Hepatic stellate cell (primary cell): ENCODE data around the gene FBXO48.
A peak's percentile ranks its signal among the peaks of the same experiment; 100 is the strongest.
"Not testable (repeated sequence)": the region's sequence is repeated elsewhere in the genome, so short reads cannot be mapped to it uniquely, and the experiment has no call there.

Experiments
- DNase-seq: peaks from one replicate; pipeline ENCODE4 v3.0.0; 2011; ENCODE audit warnings: low spot score

Gene FBXO48, protein sequence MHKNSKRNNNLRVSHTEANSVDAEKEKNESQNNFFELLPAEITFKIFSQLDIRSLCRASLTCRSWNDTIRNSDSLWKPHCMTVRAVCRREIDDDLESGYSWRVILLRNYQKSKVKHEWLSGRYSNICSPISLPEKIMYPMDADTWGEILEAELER

DNA sequence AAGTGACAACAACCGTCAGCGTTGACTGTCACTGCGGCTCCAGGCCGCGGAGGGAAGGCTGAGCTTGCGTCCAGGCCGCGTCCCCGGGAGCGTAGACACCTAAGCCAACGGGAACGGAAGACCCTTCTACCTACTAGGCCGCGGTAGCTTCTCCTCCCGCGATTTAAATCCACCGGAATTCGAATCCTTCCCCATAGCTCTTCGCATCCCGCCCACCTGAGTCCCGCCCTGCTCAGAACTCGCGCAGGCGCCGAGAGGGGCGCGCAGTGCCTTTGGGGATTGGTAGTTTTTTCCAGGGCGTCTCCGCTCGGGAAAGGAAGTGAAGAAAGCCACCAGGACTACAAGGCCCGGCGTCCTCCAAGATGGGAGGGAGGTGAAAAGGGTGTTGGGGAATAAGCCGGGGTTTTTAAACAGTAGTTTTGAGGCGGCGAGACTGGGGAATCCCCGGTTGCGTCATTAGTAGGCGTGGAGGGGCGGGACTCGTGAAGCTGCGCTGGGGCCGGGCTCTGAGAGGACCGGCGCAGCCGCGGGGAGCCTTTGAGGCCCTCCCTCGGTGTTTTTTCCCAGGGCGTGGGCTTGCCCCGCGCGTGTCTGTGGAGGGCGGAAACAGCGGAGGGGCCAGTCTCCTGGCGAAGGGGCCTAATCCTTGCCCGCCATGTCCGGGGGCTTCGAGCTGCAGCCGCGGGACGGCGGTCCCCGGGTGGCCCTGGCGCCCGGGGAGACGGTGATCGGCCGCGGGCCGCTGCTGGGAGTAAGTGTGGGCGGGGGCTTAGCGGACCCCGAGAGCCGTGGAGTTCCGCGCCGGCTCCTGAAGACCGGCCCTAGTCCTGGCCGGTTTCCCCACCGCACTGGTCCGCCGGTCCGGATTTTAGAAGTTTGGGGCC, at the start of gene FBXO48, which contains the start of gene APLF:
TSS of gene FBXO48 (minus strand) at position 218 of the 884 bp plus-strand sequence. CDS start 2,149 bp downstream, outside the sequence.
TSS of gene APLF (plus strand) at position 509 of the 884 bp plus-strand sequence. CDS start at position 656, 147 bp downstream.
- peak; percentile 96 for DNase-seq

GRCh38 chr2:68516051-68516955, 49.2 kb upstream of the FBXO48 start:
- no peak for DNase-seq

DNA sequence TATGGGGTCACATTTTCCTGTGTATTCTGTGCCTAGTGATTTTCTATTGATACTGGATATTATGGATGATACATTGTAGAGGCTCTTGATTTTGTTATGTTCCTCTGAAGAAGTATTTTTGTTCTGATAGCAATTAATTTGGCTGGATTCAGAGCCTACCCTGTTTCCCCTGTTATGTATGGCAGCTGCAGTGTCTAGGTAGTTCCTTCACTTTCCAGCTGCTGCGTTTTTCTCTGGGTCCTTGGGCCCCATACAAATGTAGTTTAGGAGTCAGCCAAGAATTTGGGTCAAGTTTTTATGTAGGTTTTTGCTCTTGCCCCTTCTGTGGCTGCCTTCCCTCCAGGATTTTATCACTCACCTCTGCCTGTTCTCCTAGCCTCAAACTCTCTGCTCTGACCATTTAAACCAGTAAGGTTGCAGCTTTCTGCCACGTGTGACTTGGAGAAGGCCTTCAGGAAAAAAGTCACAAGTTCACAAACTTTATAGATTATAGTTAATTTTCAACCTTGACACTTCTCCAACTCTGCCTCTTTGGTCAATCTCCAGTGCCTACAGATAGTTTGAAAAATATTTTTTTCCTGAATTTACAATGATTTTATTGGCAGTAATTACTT, 47.3 kb upstream of the FBXO48 start:
- DNase-seq: no peak

GRCh38 chr2:68512966-68513365, 45.9 kb upstream of the FBXO48 start:
- DNase-seq: no peak

GRCh38 chr2:68512326-68512725, 45.2 kb upstream of the FBXO48 start:
- DNase-seq: no peak

- DNase-seq: no peak
Observed at GRCh38 chr2:68506170-68506569, 39.1 kb upstream of the FBXO48 start.

GRCh38 chr2:68505603-68506159, 38.6 kb upstream of the FBXO48 start:
- no peak for DNase-seq

DNA sequence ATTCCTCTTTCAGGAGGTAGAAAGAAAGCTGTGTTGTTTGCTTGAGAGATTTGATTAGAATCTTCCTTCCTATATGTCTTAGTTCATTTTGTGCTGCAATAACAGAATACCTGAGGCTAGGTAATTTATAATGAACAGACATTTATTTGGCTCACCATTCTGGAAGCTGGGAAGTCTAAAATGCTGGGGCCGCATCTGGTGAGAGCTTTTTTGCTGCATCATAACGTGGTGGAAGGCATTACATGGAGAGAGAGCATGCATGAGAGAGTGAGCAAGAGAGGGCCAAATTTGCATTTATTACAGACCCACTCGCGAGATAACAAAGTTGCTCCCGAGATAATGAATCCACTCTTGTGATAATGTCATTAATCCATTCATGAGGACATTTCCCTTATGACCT, 34.7 kb upstream of the FBXO48 start:
- DNase-seq: no peak

DNA sequence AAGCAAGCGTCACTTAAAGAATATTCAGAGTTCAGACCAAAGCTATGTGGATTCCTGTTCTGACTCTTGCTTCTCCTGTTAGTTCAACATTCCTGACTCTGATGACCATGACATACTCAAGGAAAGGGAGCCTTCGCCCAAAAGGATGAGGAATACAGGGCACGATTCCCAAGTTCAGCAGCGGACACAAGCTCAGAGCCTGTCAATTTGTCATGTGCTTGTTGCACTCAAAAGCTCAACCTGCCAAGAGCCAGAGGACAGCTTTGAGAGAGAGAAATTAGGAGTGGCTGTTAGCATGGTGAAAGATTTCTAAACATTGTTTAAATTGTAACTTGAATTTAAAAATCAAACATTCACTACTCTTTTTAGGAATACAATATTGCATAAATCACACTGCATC, 33.6 kb upstream of the FBXO48 start:
- no peak for DNase-seq

- DNase-seq: no peak
Observed at GRCh38 chr2:68499133-68499532, 32.0 kb upstream of the FBXO48 start.

DNA sequence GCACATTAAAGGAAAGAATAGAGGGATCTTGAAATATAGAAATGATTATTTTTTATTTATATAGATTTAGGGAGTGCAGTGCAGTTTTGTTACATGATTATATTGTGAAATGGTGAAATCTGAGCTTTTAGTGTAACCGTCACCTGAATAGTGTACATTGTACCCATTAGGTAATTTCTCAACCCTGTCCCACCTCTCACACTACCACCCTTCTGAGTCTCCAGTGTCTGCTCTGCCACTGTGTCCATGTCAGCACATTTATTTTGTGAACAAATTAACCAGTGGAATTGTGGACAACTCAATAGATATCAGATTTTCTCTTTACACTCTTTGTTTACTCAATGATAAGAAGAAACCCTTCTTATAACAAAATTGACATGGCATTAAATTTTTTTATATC, 24.5 kb upstream of the FBXO48 start:
- no peak for DNase-seq

DNA sequence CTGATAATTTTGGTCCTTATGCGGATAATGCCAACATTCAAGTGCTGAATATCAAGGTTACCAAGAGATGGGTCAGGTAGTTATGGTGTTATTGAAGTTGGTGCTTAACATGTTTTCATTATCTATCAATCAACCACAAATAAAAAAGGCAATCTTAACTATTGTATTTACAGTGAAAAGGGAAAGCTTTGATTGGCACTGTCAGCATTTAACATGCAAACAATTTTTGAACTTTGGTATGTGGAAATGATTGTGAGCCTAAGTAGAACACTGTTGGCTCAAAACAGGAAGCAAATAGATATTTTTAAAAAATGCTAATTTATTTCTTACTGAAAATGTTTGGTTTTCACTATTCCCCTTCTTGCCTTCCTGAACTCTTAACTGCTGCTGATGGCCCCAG, 22.2 kb upstream of the FBXO48 start:
- no peak for DNase-seq

DNA sequence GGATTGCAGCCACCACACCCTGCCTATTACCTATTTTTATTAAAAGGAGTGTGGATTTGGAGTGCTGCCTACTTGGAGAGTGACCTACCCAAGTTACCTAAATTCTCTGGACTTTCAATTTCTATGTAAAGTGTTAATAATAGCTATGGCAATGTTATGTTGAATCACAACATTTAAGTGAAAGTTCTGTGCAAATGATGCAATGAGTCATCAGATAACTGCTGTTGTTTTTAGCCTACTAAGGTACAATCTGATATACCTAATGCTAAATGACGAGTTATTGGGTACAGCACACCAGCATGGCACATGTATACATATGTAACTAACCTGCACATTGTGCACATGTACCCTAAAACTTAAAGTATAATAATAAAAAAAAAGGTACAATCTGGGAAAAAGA, 21.5 kb upstream of the FBXO48 start:
- DNase-seq: not testable (repeated sequence)

GRCh38 chr2:68487773-68488355, 20.8 kb upstream of the FBXO48 start:
- no peak for DNase-seq

- no peak for DNase-seq
Observed at GRCh38 chr2:68483011-68483410, 15.9 kb upstream of the FBXO48 start.

DNA sequence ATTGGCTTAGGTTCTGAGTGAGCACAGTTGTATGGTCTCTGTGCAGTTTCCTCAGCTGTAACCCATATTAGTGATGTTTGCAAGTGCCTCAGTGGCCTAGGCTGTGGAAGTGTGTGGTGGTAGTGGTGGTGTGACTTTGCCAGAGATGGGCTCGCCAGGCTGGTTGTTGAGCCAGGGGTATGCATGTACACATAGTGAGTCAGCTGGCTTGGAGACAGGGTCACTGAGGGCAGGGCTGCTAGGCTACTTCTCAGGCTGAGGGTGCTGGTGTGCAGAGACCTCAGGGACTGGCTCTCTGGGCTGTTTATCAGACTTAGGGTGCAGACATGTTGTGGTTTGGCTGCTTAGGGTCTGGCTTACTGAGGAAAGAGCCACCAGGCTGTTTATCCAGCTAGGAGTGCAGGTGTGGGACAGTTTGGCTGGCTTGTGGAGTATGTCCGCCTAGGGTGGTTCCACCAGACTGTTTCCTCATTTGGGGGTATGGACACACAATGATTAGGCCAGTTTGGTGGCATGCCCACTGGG, 15.3 kb upstream of the FBXO48 start:
- no peak for DNase-seq

DNA sequence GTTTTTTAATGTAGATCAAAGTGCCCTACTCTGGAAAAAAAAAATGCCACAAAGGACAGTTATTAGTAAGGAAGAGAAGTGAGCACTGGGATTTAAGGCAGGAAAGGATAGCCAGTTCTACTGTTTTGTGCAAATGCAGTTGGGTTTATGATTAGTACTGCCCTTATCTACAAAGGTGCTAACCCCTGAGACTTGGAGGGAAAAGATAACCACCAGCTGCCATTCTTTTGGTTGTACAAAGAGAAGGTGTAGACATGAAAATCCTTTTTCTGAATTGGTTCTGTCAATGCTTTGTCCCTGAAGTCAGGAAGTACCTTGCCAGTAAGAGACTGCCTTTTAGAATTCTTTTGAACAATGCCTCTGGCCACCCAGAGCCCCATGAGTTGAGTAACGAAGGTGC, 11.6 kb upstream of the FBXO48 start:
- no peak for DNase-seq

GRCh38 chr2:68476454-68476853, 9.4 kb upstream of the FBXO48 start:
- DNase-seq: no peak

DNA sequence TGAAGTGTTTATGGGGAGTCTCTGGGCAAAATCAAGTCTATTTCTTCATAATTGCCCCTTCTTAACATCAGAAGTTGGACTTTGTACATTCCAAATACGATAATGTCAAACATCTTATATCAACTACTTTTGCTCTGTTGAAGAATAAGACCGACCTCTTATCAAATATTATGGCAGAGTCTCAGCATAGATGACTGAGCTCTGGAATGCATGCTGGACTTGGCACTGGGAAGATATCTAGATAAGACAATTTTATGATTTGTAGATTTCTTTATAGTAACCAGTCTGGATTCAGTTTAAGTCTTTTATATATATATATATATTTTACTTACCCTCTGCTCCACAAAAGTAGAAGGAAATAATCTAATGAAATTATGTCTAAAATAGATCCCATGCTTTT, 8.5 kb upstream of the FBXO48 start:
- DNase-seq: no peak

- no peak for DNase-seq
Observed at GRCh38 chr2:68475110-68475509, 8.0 kb upstream of the FBXO48 start.

- DNase-seq: no peak
Observed at GRCh38 chr2:68472796-68473414, 5.8 kb upstream of the FBXO48 start.
